HUDEP-2 (cell line): ENCODE results near the gene LILRA5.
"Not testable (repeated sequence)": the region's sequence is repeated elsewhere in the genome, so short reads cannot be mapped to it uniquely, and the experiment has no call there.

Source experiments
- DNase-seq, 76 experiments: peaks; one replicate each; lab custom pipeline; 2025; ENCODE audit not compliant: unreplicated experiment in 76 of 76; lab: John Stamatoyannopoulos, UW

Gene LILRA5

DNA sequence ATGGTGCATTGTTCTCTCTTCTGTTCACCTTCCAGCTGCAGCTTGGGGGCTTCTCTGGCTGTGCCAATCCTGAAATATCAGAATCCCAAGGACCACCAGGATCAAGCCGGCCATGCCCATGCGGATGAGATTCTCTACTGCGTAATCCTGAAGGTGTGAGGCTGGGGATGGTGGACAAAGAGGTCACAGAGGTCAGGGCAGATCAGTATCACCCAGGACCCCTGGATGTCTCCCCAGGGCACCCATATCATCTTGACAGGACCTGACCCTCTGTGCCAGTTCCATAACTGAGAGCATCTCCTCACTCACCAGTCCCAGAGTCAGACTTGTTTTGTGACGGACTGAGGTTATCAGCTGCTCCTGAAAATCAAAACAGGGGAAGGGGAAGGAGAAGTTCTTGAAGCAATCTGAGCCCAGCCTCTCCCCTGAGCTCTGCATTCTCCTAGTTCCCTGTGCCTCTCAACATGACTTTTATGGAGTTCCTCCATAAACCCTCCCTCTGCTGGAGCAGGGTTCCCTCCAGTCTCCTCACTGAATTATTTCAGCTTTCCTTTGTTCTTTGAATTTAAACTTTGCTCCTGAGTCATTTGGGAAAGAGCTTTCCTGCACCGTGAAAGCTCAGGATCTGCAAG, 5.5 kb downstream of the LILRA5 start:
- DNase-seq, result no peak

DNA sequence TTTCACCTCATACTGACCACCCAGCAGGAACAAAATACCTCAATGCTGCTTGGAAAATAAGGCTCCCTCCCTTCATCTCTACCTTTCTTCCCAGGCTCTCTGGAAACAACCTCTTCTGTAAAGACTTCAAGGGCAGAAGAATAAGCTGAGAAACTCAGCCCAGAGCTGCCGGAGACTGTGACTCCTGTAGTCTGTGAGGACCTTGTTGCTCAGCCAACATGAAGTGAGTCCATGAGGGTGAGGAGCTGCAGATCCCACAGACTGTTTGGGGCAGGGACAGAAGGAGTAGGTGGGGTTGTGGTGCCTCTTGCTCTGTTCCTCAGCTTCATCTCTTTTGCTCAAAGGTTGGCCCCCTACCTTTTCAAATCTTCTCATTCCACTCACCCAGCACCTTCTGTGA, 7.8 kb downstream of the LILRA5 start:
- DNase-seq, result no peak

DNA sequence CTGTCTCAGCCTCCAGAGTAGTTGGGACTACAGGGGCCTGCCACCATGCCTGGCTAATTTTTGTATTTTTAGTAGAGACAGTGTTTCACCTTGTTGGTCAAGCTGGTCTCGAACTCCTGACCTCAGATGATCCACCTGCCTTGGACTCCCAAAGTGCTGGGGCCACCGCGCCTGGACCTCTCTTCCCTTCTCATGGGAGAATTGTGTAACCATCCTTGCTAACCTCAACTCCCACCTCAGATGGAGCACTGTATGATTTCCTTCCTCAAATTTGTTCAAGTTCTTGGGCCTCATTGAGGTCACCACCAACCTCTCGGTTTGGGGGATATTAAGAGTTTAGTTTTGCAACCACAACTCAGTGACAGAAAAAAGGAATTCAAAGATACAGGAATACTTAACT, 10.7 kb downstream of the LILRA5 start:
- no peak for DNase-seq

GRCh38 chr19:54299515-54299914, 13.5 kb downstream of the LILRA5 start:
- no peak for DNase-seq

DNA sequence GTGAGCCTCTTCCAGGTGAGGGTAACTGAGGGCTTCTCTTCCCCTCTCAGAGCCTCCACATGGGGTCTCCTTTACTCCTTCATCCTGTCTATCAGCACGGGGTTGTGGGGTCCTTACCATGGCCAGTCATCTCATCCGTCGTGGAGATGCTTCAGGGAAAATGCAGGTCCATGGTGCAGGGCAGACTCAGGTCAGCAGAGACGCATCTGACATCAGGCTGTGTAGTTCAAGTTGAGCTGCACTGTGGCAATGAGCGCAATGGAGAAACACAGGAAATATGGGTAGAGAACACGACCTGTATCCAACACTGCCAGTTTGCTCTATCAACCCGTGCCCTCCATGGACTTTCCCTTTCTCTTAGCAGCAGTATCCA, 13.9 kb downstream of the LILRA5 start:
- DNase-seq, result no peak

- no peak for DNase-seq
These were observed 14.4 kb downstream of the LILRA5 start for GRCh38 chr19:54298357-54299125.

DNA sequence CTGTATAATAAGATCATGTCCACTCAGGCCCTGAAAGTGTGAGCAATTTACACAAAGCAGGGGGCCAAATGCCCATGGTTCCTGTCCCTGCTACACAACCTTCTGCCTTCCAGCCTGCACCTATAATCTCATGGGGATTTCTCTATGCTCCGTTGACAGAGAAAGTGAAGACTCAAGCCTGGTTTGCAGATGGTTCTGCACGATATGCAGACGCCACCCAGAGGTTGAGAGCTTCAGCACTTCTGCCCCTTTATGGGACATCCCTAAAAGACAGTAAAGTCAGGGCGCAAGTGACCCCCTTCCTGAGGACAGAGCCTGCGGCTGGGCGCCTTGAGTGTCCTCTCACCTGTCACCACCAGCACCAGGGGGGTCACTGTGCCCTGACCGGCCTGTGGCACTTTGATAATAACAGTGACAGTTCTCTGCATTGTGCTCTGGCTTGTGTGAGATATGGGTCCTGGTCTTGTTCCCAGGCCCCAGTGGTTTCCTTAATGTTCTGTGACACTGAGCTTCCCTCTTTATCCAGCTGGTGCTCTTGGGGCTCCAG, 15.1 kb downstream of the LILRA5 start:
- DNase-seq, result peak in 3 of 76 experiments; percentile 10 to 17 (median 12)

DNA sequence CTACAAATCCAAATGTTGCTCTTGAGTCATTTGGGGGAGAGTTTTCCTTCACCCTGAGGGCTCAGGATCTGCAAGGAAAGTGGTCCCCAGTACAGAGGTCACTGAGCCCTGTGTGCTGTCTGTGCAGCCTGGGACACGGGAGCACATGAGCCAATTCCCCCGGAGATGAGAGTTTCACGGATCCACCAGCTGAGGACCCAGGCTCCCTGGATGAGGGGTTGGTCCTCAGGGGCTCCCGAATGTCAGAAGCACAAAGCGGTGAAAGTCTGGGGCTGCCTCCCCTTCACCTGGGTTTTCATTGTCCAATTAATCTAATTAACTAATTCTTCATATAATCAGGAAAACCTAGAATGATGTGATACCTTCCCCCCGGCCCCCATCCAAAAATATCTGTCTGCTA, 18.4 kb downstream of the LILRA5 start:
- DNase-seq, result no peak

DNA sequence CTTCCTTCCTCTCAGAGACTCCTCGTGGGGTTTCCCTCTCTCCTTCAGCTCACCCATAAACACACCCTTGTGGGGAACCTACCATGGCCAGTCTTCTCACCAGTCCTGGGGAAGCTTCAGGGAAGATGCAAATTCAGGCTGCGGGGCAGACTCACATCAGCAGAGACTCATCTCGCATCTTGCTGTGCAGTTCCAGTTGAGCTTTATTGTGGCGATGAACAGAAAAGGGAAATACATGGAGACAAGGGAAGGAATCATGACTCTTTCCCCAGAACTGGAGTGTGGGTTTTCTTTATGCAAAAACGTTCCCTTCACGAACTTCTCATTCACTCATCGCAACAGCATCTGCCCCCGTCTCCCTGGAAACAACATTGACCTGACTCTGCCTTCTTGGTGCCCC, 23.8 kb downstream of the LILRA5 start:
- DNase-seq, result not testable (repeated sequence)

- DNase-seq, result no peak
These were observed 25.5 kb downstream of the LILRA5 start for GRCh38 chr19:54287456-54287855.

DNA sequence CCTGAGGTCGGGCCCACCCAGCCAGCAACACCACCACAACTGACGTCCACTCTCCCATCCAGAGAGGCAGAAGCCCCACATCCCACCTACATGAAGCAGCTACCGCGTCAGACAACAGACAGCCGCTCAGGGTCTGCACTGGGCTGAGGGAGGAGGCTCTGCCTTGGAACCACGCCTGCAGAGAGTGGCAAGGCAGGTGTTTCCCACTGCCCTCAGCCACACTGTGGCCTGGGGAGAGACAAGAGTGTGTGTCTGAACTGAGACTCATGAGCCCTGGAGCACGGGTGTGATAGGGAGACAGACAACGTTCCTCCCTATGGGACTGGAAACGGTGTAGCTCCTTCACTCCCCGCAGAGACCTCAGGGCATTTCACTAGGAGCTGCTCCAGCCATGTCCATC, 26.7 kb downstream of the LILRA5 start:
- DNase-seq, result not testable (repeated sequence)

- DNase-seq, result not testable (repeated sequence)
These were observed 27.4 kb downstream of the LILRA5 start for GRCh38 chr19:54285427-54286056.

GRCh38 chr19:54282686-54283470, 30.1 kb downstream of the LILRA5 start:
- no peak for DNase-seq

GRCh38 chr19:54281729-54282075, 31.3 kb downstream of the LILRA5 start:
- DNase-seq, result not testable (repeated sequence)

GRCh38 chr19:54281007-54281728, 31.8 kb downstream of the LILRA5 start, which contains the start of gene LILRB2:
TSS of gene LILRB2 (minus strand) at chr19:54281110. CDS start at chr19:54280496, 614 bp downstream.
- DNase-seq, result no peak

DNA sequence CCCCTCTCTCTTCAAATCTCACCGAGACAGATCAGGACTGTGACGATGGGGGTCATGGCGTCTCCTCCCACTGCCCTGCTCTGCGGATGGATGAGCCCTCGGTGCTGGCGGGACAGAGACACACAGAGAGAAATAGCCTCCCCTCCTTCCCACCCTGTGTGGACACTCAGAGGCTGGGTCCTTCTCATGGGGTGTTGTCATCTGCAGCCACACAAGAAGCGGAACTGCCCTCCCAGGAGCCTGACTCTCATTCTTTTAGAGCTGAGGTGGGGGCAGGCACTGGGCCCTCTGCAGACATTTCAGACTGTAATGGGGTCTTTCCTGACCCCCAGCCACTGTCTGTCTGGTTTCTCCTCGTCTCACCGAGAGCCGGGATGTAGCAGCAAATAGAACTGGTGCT, 32.5 kb downstream of the LILRA5 start:
- DNase-seq, result not testable (repeated sequence)

- DNase-seq, result not testable (repeated sequence)
These were observed 32.9 kb downstream of the LILRA5 start for GRCh38 chr19:54280025-54280424.

GRCh38 chr19:54279406-54279962, 33.5 kb downstream of the LILRA5 start:
- DNase-seq, result no peak

DNA sequence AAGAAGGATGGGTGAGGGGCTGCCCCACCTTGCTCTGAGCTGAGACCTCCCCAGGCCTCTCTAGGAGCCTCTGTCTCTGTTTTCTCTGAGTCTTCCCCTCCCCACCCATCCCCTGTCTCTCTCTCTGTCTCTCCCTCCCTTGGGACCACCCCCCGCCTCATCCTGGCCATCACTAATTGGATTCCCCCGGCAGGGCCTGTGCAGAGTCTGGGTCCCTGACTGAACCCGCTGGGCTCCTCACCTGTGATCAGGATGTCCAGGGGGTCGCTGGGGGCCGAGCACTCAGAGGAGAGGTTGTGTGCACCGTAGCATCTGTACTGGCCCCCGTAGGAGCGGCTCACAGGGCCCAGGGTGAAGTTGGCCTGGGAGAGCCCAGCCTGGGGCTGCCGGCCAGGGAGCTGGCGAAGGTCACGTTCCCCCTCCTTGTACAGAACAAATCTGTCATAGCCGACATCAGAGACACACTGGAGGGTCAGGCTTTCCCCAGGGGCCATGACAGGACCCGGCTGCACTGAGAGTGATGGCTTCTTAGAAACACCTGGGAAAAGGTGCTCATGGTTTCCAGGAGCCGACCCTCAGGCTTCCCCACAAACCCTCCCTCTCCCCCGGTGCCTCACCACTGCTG, 34.3 kb downstream of the LILRA5 start:
- not testable (repeated sequence) for DNase-seq
